ENCODE data around the gene DNAJC5G.

- peak; percentile 69 for TF ChIP-seq CTCF (IDR thresholded peaks at IDR 0.05; ENCODE audit: low read length)
- no peak for TF ChIP-seq EZH2 (optimal IDR thresholded peaks at IDR 0.05; ENCODE audit: low read depth, low read length)
- no peak for TF ChIP-seq EZH2phosphoT487 (IDR thresholded peaks at IDR 0.05; ENCODE audit: low read length)
Observed at GRCh38 chr2:27303093-27304025, 28.1 kb downstream of the DNAJC5G start.
